H9 (cell line): ENCODE data around the gene ARFGEF3. TPM values are rescaled to one million over a fixed set of nuclear protein-coding genes. Genes with fewer than 3 reads are reported as not detected.
A peak's percentile ranks its signal among the peaks of the same experiment; 100 is the strongest.

Source experiments
- DNase-seq: peaks from one replicate; pipeline ENCODE4 v3.0.0-alpha.2; 2017
- H2AFZ ChIP-seq: one replicate; pipeline ENCODE4 v1.6.1; 2013; ENCODE audit warnings: mild to moderate bottlenecking, low read length, control low read depth, moderate library complexity
- H2AK5ac ChIP-seq: 2 replicates; pipeline ENCODE4 v1.6.1; 2013; ENCODE audit warnings: low read length, control low read depth, mixed read lengths; ENCODE audit not compliant: insufficient read length
- H2BK120ac ChIP-seq: one replicate; pipeline ENCODE4 v1.6.1; 2013; ENCODE audit warnings: low read depth, mild to moderate bottlenecking, low read length, control low read depth, inconsistent platforms; ENCODE audit not compliant: poor library complexity, severe bottlenecking
- H2BK12ac ChIP-seq: 2 replicates; pipeline ENCODE4 v1.6.1; 2013; ENCODE audit warnings: low read length, control low read depth, mixed read lengths, low read depth; ENCODE audit not compliant: insufficient read length
- H2BK15ac ChIP-seq: 2 replicates; pipeline ENCODE4 v1.6.1; 2013; ENCODE audit warnings: low read depth, low read length, control low read depth
- H2BK20ac ChIP-seq: one replicate; pipeline ENCODE4 v1.6.1; 2013; ENCODE audit warnings: low read depth, mild to moderate bottlenecking, low read length, control low read depth, inconsistent platforms; ENCODE audit not compliant: poor library complexity, severe bottlenecking
- H2BK5ac ChIP-seq: 2 replicates; pipeline ENCODE4 v1.6.1; 2013; ENCODE audit warnings: low read length, control low read depth, mixed read lengths; ENCODE audit not compliant: insufficient read length
- H3K14ac ChIP-seq: 2 replicates; pipeline ENCODE4 v1.6.1; 2013; ENCODE audit warnings: low read length, control low read depth; ENCODE audit not compliant: insufficient read depth
- H3K18ac ChIP-seq: 2 replicates; pipeline ENCODE4 v1.6.1; 2013; ENCODE audit warnings: low read depth, mild to moderate bottlenecking, mixed read lengths, low read length, control low read depth; ENCODE audit not compliant: insufficient read length
- H3K23ac ChIP-seq: 2 replicates; pipeline ENCODE4 v1.6.1; 2013; ENCODE audit warnings: low read length, control low read depth, mixed read lengths, low read depth; ENCODE audit not compliant: insufficient read length
- H3K23me2 ChIP-seq: 2 replicates; pipeline ENCODE4 v1.6.1; 2013; ENCODE audit warnings: low read depth, mild to moderate bottlenecking, mixed read lengths, low read length, control low read depth; ENCODE audit not compliant: insufficient read length, poor library complexity, severe bottlenecking
- H3K27ac ChIP-seq: 2 replicates; pipeline ENCODE4 v1.5.1; 2013; ENCODE audit warnings: low read length, control low read depth, mixed read lengths, low read depth; ENCODE audit not compliant: insufficient read length
- H3K27me3 ChIP-seq: 2 replicates; pipeline ENCODE4 v1.6.1; 2013; ENCODE audit warnings: low read length, control low read depth, inconsistent platforms; ENCODE audit not compliant: insufficient read depth
- H3K4ac ChIP-seq: 2 replicates; pipeline ENCODE4 v1.6.1; 2013; ENCODE audit warnings: low read depth, mild to moderate bottlenecking, control low read depth, inconsistent platforms, low read length, moderate library complexity
- H3K4me1 ChIP-seq: 2 replicates; pipeline ENCODE4 v1.6.1; 2013; ENCODE audit warnings: low read length, control low read depth, inconsistent platforms; ENCODE audit not compliant: insufficient read depth
- H3K4me2 ChIP-seq: 2 replicates; pipeline ENCODE4 v1.6.1; 2013; ENCODE audit warnings: low read length, control low read depth, mixed read lengths; ENCODE audit not compliant: insufficient read length, insufficient read depth
- H3K56ac ChIP-seq: 2 replicates; pipeline ENCODE4 v1.6.1; 2013; ENCODE audit warnings: low read depth, mild to moderate bottlenecking, mixed read lengths, low read length, control low read depth; ENCODE audit not compliant: insufficient read length
- H3K79me1 ChIP-seq: 2 replicates; pipeline ENCODE4 v1.6.1; 2013; ENCODE audit warnings: low read depth, mild to moderate bottlenecking, moderate library complexity, low read length, control low read depth, inconsistent platforms; ENCODE audit not compliant: insufficient read depth, poor library complexity, severe bottlenecking
- H3K79me2 ChIP-seq: 2 replicates; pipeline ENCODE4 v1.6.1; 2013; ENCODE audit warnings: low read length, control low read depth, inconsistent platforms; ENCODE audit not compliant: insufficient read depth
- H3K9ac ChIP-seq: 2 replicates; pipeline ENCODE4 v1.6.1; 2013; ENCODE audit warnings: low read length, control low read depth, mixed read lengths; ENCODE audit not compliant: insufficient read length; ENCODE audit errors: extremely low read depth
- H3K9me3 ChIP-seq: one replicate; pipeline ENCODE4 v1.6.1; 2013; ENCODE audit warnings: low read depth, low read length, inconsistent platforms; ENCODE audit not compliant: control insufficient read depth
- H3T11ph ChIP-seq: one replicate; pipeline ENCODE4 v1.6.1; 2013; ENCODE audit warnings: mild to moderate bottlenecking, low read length, control low read depth, inconsistent platforms
- H4K20me1 ChIP-seq: one replicate; pipeline ENCODE4 v1.6.1; 2013; ENCODE audit not compliant: control insufficient read depth, insufficient read length, insufficient read depth
- H4K5ac ChIP-seq: 2 replicates; pipeline ENCODE4 v1.6.1; 2013; ENCODE audit warnings: low read depth, mild to moderate bottlenecking, mixed read lengths, low read length, control low read depth; ENCODE audit not compliant: insufficient read length
- H4K8ac ChIP-seq: replicated peaks from 2 replicates; pipeline ENCODE4 v1.6.1; 2013; ENCODE audit warnings: low read length, control low read depth, mixed read lengths, low read depth; ENCODE audit not compliant: insufficient read length
- H4K91ac ChIP-seq: 2 replicates; pipeline ENCODE4 v1.6.1; 2013; ENCODE audit warnings: low read depth, mild to moderate bottlenecking, moderate library complexity, mixed read lengths, low read length, control low read depth; ENCODE audit not compliant: insufficient read length
- H3K27ac Mint-ChIP-seq, 3 experiments: 2 replicates in 2 of 3; 3 replicates in 1 of 3; pipeline ENCODE4 v1.8.0; 2020 to 2021; ENCODE audit warnings: mixed read lengths in 3 of 3, mild to moderate bottlenecking in 1 of 3, moderate library complexity in 1 of 3
- H3K27me3 Mint-ChIP-seq: 2 replicates; pipeline ENCODE4 v1.8.0; 2021; ENCODE audit warnings: low read depth, mild to moderate bottlenecking, moderate library complexity, mixed read lengths
- H3K36me3 Mint-ChIP-seq, 3 experiments: 2 replicates in 2 of 3; 3 replicates in 1 of 3; pipeline ENCODE4 v1.8.0; 2020 to 2021; ENCODE audit warnings: low read depth in 3 of 3, mixed read lengths in 3 of 3; ENCODE audit not compliant: insufficient read depth in 1 of 3
- H3K4me1 Mint-ChIP-seq, 2 experiments: 2 replicates each; pipeline ENCODE4 v1.8.0; 2020; ENCODE audit warnings: mixed read lengths in 2 of 2
- H3K4me3 Mint-ChIP-seq, 2 experiments: 2 replicates in 1 of 2; 3 replicates in 1 of 2; pipeline ENCODE4 v1.8.0; 2020 to 2021; ENCODE audit warnings: mild to moderate bottlenecking in 2 of 2, mixed read lengths in 2 of 2, moderate library complexity in 1 of 2
- H3K9me3 Mint-ChIP-seq, 2 experiments: 2 replicates in 1 of 2; 3 replicates in 1 of 2; pipeline ENCODE4 v1.8.0; 2020; ENCODE audit warnings: mild to moderate bottlenecking in 2 of 2, mixed read lengths in 2 of 2, moderate library complexity in 1 of 2
- WGBS: extraction: QIAGEN DNeasy Blood & Tissue Kit; methylation state at CpG from one replicate; pipeline ENCODE4 v1.1.7; 2013; ENCODE audit warnings: missing lambda C conversion rate, low lambda C conversion rate, mixed read lengths; ENCODE audit not compliant: insufficient read length; ENCODE audit errors: extremely low coverage; 5-methylcytosine and 5-hydroxymethylcytosine counted together
- total RNA-seq: library from RNA; stranded (reverse); gene quantifications from 2 replicates; pipeline ENCODE4 v1.2.1, GENCODE V29; 2021
- TF ChIP-seq, protein P1 (sequence below): fragments of 200-600 bp; sonication (generic); conservative IDR thresholded peaks from 3 replicates; pipeline ENCODE4 v1.8.0; 2021; ENCODE audit warnings: antibody characterized with exemption, mild to moderate bottlenecking

ARFGEF3 gene
- total RNA-seq, 1 experiment from 2014 or later = 13.7 TPM

DNA sequence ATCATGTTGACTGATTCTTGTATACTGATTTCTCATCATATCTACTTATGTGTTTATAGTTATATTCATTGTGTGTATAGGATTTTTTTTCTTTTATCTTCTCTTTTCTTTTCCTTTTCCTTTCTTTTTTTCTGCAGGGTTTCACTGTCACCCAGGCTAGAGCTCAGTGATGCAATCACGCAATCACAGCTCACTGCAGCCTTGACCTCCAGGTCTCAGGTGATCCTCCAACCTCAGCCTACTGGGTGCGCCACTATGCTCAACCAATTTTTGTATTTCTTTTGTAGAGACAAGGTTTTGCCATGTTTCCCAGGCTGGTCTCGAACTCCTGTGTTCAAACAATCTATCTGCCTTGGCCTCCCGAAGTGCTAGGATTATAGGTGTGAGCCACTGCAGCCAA is 58.2 kb downstream of the ARFGEF3 start:
- Histone ChIP-seq H3K27me3 (no peaks in the 10 kb centered on the region), H3K4me1 (no peaks in the 10 kb centered on the region), H4K91ac (no peak overlapping the region), H2BK12ac (no peak overlapping the region), H2BK15ac (no peak overlapping the region), H3K27ac (no peak overlapping the region), H3K4me2 (no peak overlapping the region), H2BK5ac (no peak overlapping the region), H4K5ac (no peak overlapping the region), H2AFZ (no peak overlapping the region), H3K56ac (no peak overlapping the region), H3K9me3 (no peaks in the 10 kb centered on the region), H3K9ac (no peak overlapping the region), H4K20me1 (no peaks in the 10 kb centered on the region), H3K79me2 (no peaks in the 10 kb centered on the region), H3K79me1 (no peaks in the 10 kb centered on the region), H2BK20ac (no peak overlapping the region), H2AK5ac (no peak overlapping the region), H3K23ac (no peak overlapping the region), H2BK120ac (no peak overlapping the region), H3T11ph (no peak overlapping the region), H3K4ac (no peak overlapping the region), H3K23me2 (no peaks in the 10 kb centered on the region), H3K14ac (no peak overlapping the region), H4K8ac (no peak overlapping the region), H3K18ac (no peak overlapping the region)
- no peak overlapping the region for H3K4me3 Mint-ChIP-seq
- TF ChIP-seq, protein P1, sequence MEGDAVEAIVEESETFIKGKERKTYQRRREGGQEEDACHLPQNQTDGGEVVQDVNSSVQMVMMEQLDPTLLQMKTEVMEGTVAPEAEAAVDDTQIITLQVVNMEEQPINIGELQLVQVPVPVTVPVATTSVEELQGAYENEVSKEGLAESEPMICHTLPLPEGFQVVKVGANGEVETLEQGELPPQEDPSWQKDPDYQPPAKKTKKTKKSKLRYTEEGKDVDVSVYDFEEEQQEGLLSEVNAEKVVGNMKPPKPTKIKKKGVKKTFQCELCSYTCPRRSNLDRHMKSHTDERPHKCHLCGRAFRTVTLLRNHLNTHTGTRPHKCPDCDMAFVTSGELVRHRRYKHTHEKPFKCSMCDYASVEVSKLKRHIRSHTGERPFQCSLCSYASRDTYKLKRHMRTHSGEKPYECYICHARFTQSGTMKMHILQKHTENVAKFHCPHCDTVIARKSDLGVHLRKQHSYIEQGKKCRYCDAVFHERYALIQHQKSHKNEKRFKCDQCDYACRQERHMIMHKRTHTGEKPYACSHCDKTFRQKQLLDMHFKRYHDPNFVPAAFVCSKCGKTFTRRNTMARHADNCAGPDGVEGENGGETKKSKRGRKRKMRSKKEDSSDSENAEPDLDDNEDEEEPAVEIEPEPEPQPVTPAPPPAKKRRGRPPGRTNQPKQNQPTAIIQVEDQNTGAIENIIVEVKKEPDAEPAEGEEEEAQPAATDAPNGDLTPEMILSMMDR = no peak
- no peaks in the 10 kb centered on the region for H3K9me3 Mint-ChIP-seq
- H3K27me3 Mint-ChIP-seq = no peaks in the 10 kb centered on the region
- peaks cover 5 to 7% of the 10 kb centered on the region in 2 experiments; a peak in 3 of 4 replicates for H3K4me1 Mint-ChIP-seq
- H3K36me3 Mint-ChIP-seq = no peaks in the 10 kb centered on the region
- DNase-seq = no peak
- WGBS = no CpG with 5 or more reads among the region's 4 CpGs
- H3K27ac Mint-ChIP-seq = peak overlapping the region in 1 of 3 experiments; percentile 74; a peak in 1 of 7 replicates
